ENCODE measurements around the gene TSNAXIP1.
A peak's percentile ranks its signal among the peaks of the same experiment; 100 is the strongest.

TSNAXIP1 gene

DNA sequence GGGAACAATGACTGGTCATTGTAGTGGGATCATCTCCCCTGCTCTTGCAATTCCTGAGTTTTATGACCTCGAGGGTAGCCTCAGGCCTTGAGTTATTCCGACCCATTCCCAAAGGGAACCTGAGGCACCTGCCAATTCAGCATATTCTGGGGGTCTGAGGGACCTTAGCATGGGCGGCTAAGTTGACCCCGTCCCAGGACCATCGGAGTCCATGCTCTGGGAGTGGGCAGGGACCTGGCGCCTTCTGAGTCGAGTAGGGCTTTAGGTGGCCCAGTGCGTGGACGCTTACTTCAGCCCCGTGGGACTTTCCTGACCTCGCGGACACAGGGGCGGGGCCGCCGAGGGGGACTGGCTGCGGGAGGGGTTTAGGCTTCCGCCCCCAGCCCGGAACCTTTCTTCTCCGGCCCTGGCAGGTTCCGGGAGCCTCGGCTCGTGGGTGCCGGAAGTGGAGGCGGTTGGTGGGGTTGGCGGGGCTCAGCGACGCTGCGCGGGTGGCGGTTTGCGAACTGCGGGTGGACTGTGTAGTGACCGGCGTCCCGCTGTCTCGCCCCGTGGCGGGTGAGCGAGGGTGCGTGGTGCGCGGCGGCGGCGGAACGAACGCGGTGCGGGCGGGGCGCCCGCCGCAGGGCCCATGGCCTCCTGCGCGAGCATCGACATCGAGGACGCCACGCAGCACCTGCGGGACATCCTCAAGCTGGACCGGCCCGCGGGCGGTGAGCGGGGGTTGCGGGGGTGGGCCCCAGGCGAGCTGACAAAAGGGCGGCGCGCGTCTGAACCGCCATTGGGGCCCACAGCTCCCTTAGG lies 66.1 kb downstream of the TSNAXIP1 start, which contains the start of gene EDC4:
Gene EDC4 (plus strand): TSS at position 422 of the 804 bp plus-strand sequence. CDS start 210 bp downstream, at position 632.
- peak within 1 kb of the TSS; percentile 84 for H3K4me3 ChIP-seq (ENCODE audit: control insufficient read depth, low read depth, low read length)
- TF ChIP-seq CTCF (IDR thresholded peaks at IDR 0.05; ENCODE audit: control insufficient read depth, insufficient read depth, low read depth, low read length, missing control alignments): no peak
- DNase-seq (ENCODE audit: low read depth): no peak

- DNase-seq (ENCODE audit: low read depth): no peak
- H3K4me3 ChIP-seq (ENCODE audit: control insufficient read depth, low read depth, low read length): peak overlapping the region; percentile 84
- TF ChIP-seq CTCF (IDR thresholded peaks at IDR 0.05; ENCODE audit: control insufficient read depth, insufficient read depth, low read depth, low read length, missing control alignments): no peak
Measured at GRCh38 chr16:67873435-67874370, 67.0 kb downstream of the TSNAXIP1 start.

GRCh38 chr16:67874372-67874771 lies 67.7 kb downstream of the TSNAXIP1 start:
- no peak for DNase-seq (ENCODE audit: low read depth)
- TF ChIP-seq CTCF (IDR thresholded peaks at IDR 0.05; ENCODE audit: control insufficient read depth, insufficient read depth, low read depth, low read length, missing control alignments): no peak
- H3K4me3 ChIP-seq (ENCODE audit: control insufficient read depth, low read depth, low read length): peak overlapping the region; percentile 84

GRCh38 chr16:67877064-67877463 lies 70.4 kb downstream of the TSNAXIP1 start:
- H3K4me3 ChIP-seq (ENCODE audit: control insufficient read depth, low read depth, low read length): no peak overlapping the region
- TF ChIP-seq CTCF (IDR thresholded peaks at IDR 0.05; ENCODE audit: control insufficient read depth, insufficient read depth, low read depth, low read length, missing control alignments): no peak
- no peak for DNase-seq (ENCODE audit: low read depth)

Measured in AG09309 (cell line).